IPS-NIHi11 (cell line): ENCODE measurements around the gene ACACB.

Source experiments
- DNase-seq: peaks from one replicate; pipeline ENCODE4 v3.0.0; 2012; ENCODE audit warnings: mixed read lengths, low spot score

The ACACB gene

GRCh38 chr12:109219938-109220337 is 103.6 kb downstream of the ACACB start:
- DNase-seq, result no peak

DNA sequence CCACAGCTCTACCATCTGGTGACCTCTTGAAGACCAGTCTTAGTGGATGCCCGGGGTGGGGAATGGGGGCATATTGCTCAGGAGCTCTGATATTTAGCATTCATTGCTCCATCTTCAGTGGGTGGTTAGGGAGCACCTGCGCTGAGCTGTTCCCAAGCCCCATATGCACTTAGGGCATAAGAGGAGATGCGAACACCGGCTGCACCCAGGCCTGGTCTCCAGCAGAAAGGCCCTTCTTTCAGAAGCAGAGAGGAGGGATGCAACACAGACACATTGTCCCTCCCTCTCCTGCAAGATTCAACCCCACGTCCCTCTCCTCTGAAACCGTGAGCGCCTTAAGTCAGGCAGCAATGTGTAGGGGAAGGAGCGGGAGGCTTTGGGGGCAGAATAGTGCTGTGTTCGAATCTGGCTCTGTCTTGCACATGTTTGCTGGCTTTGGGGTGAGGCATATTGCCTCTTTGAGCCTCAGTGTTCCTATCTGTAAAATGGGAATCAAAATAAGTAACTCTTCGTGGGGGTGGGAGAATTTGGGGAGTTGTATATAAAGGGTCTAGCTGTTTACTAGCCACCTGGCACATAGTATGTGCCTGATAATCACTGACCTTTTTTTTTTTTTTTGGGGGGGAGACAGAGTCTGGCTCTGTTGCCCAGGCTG is 105.0 kb downstream of the ACACB start:
- DNase-seq, result no peak

DNA sequence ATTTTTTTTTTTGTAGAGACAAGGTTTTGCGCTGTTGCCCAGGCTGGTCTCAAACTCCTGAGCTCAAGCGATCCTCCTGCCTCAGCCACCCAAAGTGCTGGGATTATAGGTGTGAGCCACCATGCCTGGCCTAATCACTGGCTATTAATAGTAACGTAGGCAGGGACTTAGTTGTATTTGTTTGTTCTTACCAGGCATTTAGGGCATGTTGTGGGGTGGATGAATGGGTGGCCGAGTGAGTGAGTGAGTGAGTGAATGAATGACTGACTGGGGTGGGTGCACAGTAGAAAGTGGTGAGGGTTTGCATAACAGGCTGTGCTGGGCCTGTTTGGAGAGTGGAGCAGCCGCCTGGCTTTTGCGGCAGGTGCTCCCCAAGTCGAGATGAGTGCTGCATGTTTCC is 105.7 kb downstream of the ACACB start:
- DNase-seq, result no peak

DNA sequence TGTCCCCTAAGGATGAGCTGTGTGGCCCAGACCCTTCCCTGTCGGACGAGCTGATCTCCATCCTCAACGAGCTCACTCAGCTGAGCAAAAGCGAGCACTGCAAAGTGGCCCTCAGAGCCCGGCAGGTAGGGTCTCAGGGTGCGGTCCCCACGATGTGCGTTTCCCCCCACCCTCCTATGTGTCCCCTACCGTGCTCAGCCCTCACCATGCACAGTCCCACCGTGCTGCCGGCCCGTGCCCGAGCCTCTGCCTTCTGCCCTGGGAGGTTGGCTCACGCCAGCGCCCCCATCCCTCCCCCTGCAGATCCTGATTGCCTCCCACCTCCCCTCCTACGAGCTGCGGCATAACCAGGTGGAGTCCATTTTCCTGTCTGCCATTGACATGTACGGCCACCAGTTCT is 106.1 kb downstream of the ACACB start:
- DNase-seq, result no peak

GRCh38 chr12:109223211-109223610 is 106.8 kb downstream of the ACACB start:
- DNase-seq, result no peak

- no peak for DNase-seq
Observed at GRCh38 chr12:109223868-109224267, 107.5 kb downstream of the ACACB start.

- no peak for DNase-seq
Observed at GRCh38 chr12:109228664-109229063, 112.3 kb downstream of the ACACB start.

DNA sequence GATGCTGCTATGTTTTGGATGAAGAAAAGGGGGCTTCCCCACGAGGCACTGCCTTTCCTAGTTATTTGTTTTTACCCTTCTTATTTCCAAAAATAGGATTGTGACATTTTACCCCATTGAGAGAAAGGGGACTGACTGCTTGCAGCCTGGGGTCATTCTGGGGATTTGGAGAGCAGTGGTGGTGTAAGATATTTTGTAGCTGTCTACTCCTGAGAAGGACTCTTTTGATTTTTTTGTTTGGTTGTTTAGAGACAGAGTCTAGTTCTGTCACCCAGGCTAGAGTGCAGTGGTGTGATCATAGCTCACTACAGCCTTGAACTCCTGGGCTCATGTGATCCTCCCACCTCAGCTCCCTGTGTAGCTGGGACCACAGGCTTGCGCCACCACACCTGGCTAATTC is 113.8 kb downstream of the ACACB start:
- no peak for DNase-seq

DNA sequence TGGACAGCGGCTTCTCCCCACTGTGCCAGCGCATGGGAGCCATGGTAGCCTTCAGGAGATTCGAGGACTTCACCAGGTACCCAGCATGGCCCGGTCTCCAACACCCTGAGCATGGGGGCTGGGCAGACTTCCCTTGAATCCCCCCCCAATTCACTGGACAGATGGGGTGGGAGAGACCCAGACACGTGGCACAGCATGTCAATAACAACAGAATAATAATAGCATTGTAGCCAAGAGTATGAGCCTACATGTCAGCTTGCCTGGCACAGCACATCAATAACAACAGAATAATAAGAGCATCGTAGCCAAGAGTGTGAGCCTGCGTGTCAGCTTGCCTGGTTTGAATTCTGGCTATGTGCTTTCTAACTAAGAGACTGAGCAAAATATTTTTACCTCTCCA is 116.3 kb downstream of the ACACB start:
- no peak for DNase-seq

DNA sequence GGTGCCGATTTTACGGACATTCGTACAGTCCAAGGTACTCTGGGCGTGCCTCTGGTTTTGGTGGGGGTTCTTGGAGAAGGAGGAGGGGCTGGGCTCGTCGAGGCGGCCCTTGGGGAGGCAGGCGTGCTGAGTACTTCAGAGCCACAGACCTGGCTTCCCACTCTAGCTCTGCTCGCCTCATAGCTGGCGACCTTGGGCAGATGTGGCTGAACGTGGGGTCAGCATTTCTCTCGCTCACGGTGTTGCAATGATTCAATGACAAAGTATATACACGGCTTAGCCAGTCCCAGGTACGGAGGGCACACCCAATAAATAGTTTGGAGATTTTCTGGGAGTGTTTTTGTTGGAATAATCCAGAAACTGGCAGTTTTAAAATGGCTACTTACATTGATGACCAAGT is 117.6 kb downstream of the ACACB start:
- no peak for DNase-seq

- DNase-seq, result no peak
Observed at GRCh38 chr12:109236257-109236656, 119.9 kb downstream of the ACACB start.

DNA sequence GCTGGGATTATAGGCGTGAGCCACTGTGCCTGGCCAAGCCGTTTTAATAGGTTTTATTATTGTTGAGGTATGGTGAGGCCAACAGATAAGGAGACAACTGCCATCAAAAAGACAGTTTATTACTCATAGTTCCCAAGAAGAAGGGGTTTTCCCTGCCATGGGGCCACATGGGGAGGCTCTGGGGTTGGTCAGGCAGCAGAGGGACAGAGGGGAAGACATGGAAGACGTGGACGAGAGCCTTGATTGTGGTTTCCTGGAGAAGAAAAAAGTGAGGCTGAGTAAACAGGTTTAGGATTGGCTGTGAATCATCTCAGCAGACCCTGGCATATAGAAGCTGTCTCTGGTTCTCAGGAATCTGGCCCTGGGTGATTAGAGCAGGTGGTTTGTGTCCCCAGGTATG is 122.8 kb downstream of the ACACB start:
- no peak for DNase-seq

DNA sequence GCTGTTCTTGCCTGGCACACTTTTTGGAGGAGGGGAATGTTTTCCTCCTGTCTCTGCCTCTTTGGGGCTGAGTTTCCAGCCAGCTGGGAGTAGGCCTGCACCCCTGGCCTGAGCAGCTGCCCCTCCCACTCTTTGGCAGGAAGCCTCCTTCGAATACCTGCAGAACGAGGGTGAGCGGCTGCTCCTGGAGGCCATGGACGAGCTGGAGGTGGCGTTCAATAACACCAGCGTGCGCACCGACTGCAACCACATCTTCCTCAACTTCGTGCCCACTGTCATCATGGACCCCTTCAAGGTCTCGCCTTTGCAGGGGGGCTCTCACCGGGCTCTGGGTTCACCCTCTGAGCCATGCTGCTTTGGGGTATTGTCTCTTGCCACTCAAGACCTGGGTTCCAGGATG is 123.3 kb downstream of the ACACB start:
- no peak for DNase-seq

DNA sequence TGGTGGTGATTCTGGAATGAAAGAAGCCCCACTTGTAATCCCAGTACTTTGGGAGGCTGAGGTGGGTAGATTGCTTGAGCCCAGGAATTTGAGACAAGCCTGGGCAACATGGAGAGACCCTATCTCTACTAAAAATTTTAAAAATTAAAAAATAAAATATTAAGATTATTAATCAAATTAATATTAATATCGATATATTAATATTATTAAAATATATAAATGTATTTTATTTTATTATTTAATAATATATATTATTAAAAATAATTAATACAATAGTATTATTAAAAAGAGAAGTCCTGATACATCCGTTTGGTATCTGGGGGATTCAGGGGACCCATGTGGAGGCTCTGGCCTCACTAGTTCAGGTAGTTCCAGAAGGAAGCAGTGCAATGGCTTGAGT is 124.0 kb downstream of the ACACB start:
- DNase-seq, result no peak

GRCh38 chr12:109241936-109242335 is 125.5 kb downstream of the ACACB start:
- no peak for DNase-seq

GRCh38 chr12:109244073-109244472 is 127.7 kb downstream of the ACACB start:
- DNase-seq, result no peak

- DNase-seq, result no peak
Observed at GRCh38 chr12:109246221-109246620, 129.8 kb downstream of the ACACB start.

DNA sequence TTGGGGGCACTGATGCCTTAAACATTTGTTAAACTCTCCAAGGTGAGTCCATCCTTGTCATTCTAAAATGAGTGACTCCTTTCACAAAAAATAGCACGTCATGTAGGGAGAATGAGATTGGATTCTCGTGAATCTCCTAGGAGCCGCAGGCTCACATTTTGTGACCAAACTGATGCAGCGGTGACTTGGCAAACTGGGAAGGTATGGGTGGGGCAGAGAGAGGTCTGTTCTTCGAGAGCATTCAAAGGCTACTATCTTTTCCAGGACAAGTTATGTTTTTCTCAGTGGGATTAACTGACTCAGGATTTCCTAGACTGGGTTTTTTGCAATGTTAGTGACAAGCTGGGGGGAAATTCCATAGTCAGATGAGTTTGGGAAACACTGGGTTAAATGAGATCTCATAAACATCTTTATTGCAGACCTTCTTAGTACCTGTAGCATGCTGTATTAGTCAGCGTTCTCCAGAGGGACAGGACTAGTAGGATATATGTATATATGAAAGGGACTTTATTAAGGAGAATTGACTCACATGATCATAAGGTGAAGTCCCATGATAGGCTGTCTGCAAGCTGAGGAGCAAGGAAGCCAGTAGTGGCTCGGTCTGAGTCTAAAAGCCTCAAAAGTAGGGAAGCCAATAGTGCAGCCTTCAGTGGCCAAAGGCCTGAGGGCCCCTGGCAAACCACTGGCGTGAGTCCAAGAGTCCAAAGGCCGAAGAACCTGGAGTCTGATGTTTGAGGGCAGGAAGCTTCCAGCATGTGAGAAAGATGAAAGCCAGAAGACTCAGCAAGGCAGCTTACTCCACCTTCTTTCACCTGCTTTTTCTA is 131.7 kb downstream of the ACACB start:
- DNase-seq, result no peak

GRCh38 chr12:109250523-109250922 is 134.1 kb downstream of the ACACB start:
- DNase-seq, result no peak

GRCh38 chr12:109252799-109253198 is 136.4 kb downstream of the ACACB start:
- DNase-seq, result no peak

DNA sequence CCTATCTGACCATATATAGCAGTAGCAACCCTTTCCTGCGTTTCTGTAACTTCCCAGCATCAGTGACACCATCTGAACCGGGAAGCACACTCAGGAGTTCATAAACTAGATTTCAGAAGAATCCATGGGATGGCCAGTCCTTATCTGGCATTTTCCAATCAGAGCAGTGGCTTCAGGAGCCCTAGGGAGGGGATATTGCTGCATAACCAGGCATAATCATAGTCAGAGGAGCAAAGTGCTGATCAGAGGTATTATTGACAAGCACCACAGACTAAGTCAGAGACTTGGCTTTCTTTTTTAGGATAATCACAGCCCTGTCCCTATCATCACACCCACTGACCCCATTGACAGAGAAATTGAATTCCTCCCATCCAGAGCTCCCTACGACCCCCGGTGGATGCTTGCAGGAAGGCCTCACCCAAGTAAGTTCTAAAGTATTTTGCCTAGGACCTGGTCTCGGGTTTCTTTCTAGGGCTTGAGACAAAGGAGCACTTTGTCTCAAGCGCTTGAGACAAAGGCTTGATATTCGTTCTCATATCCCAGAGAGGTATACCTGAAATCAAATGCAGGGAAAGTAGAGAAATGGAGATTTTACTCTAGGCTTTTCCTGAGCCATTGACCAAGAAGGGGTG is 137.6 kb downstream of the ACACB start:
- no peak for DNase-seq

GRCh38 chr12:109255377-109255776 is 139.0 kb downstream of the ACACB start:
- DNase-seq, result peak; percentile 37

- no peak for DNase-seq
Observed at GRCh38 chr12:109256011-109256410, 139.6 kb downstream of the ACACB start.
